Mammary epithelial cell (primary cell): ENCODE results near the gene STAC3.

Source experiments
- CTCF ChIP-seq, 2 donors: IDR thresholded peaks in 1 of 2; conservative IDR thresholded peaks in 1 of 2; 2 replicates each; pipeline ENCODE4 v1.5.1; 2011 to 2012; ENCODE audit warnings: inconsistent platforms in 2 of 2, low read length in 2 of 2, mild to moderate bottlenecking in 2 of 2, control low read depth in 1 of 2, low read depth in 1 of 2; ENCODE audit not compliant: insufficient read depth in 1 of 2; ENCODE audit errors: extremely low read depth in 1 of 2
- EZH2 ChIP-seq: IDR thresholded peaks from 2 replicates; pipeline ENCODE4 v1.6.1; 2012; ENCODE audit warnings: low read length, inconsistent platforms, borderline replicate concordance

- TF ChIP-seq CTCF (conservative IDR thresholded peaks at IDR 0.05 in 1 of 2, IDR thresholded peaks at IDR 0.05 in 1 of 2; ENCODE audit: extremely low read depth in 1 of 2, insufficient read depth in 1 of 2, low read depth in 1 of 2, low read length in 2 of 2) (no peak), EZH2 (no peak)
Measured at GRCh38 chr12:57235728-57236131, 15.3 kb downstream of the STAC3 start.
